K562 (cell line): ENCODE data around the gene GDF15. TPM values are rescaled to one million over a fixed set of nuclear protein-coding genes. Genes with fewer than 3 reads are reported as not detected.

ENCODE experiments used
- DMBX1 ChIP-seq: fragments of 250-450 bp; sonication (Bioruptor Pico); IDR thresholded peaks from 2 replicates; pipeline ENCODE4 v1.8.0; 2022; ENCODE audit warnings: inconsistent platforms, mild to moderate bottlenecking, moderate library complexity, borderline replicate concordance
- EP300 ChIP-seq: IDR thresholded peaks from 2 replicates; pipeline ENCODE4 v1.6.1; 2012; ENCODE audit warnings: low read length, improper control_type of control experiment
- HNRNPH1 ChIP-seq: fragments of 200-400 bp; formaldehyde crosslinking; optimal IDR thresholded peaks from 2 replicates; pipeline ENCODE3; 2017; ENCODE audit warnings: low read depth, mild to moderate bottlenecking, low read length, moderate library complexity
- KDM2B ChIP-seq: fragments of 250-450 bp; sonication (Bioruptor Pico); IDR thresholded peaks from 2 replicates; pipeline ENCODE4 v1.8.0; 2021; ENCODE audit warnings: mild to moderate bottlenecking, moderate library complexity
- KDM5B ChIP-seq: fragments of 200-600 bp; sonication (generic); IDR thresholded peaks from 2 replicates; pipeline ENCODE4 v1.6.1; 2012; ENCODE audit warnings: low read depth, mild to moderate bottlenecking, moderate library complexity, low read length, control low read depth, inconsistent platforms; ENCODE audit not compliant: insufficient replicate concordance
- LCOR ChIP-seq: sonication (generic); formaldehyde crosslinking; IDR thresholded peaks from 2 replicates; pipeline ENCODE4 v1.8.0; 2022; ENCODE audit warnings: mild to moderate bottlenecking, missing genetic modification reagents
- LEF1 ChIP-seq: fragments of 450-650 bp; IDR thresholded peaks from 2 replicates; pipeline ENCODE4 v1.6.1; 2016; ENCODE audit warnings: mild to moderate bottlenecking
- MLX ChIP-seq, 2 experiments: fragments of 450-650 bp in 1 of 2; sonication (generic) in 1 of 2; formaldehyde crosslinking; conservative IDR thresholded peaks; 2 replicates each; pipeline versions ENCODE4 v1.4.0 to v1.8.1; 2020 to 2022; ENCODE audit warnings: mild to moderate bottlenecking in 1 of 2, missing genetic modification reagents in 1 of 2
- POLR2A ChIP-seq: fragments of 450-650 bp; conservative IDR thresholded peaks from 2 replicates; pipeline ENCODE4 v1.6.1; 2016
- POLR2H ChIP-seq: IDR thresholded peaks from 2 replicates; pipeline ENCODE4 v1.6.1; 2016; ENCODE audit warnings: missing genetic modification characterization, low read depth, mild to moderate bottlenecking, control low read depth, missing compliant biosample characterization, moderate library complexity
- RCOR1 ChIP-seq, 2 experiments: IDR thresholded peaks; 2 replicates each; pipeline ENCODE4 v1.6.1; 2012; ENCODE audit warnings: low read depth in 2 of 2, low read length in 2 of 2, borderline replicate concordance in 1 of 2, improper control_type of control experiment in 1 of 2
- SUPT5H ChIP-seq: fragments of 450-650 bp; IDR thresholded peaks from 2 replicates; pipeline ENCODE4 v1.6.1; 2016
- ZFP30 ChIP-seq: fragments of 250-450 bp; sonication (Bioruptor Pico); IDR thresholded peaks from 2 replicates; pipeline ENCODE4 v1.8.0; 2022; ENCODE audit warnings: moderate library complexity, mild to moderate bottlenecking, inconsistent platforms, borderline replicate concordance
- ZNF354B ChIP-seq: fragments of 250-450 bp; sonication (Bioruptor Pico); IDR thresholded peaks from 2 replicates; pipeline ENCODE4 v1.4.0; 2020
- ZNF41 ChIP-seq: fragments of 250-450 bp; sonication (Bioruptor Pico); conservative IDR thresholded peaks from 2 replicates; pipeline ENCODE4 v1.4.0; 2020; ENCODE audit warnings: mild to moderate bottlenecking
- ZNF589 ChIP-seq: fragments of 200-800 bp; sonication (Bioruptor generic); IDR thresholded peaks from 2 replicates; pipeline ENCODE4 v1.6.1; 2016; ENCODE audit warnings: low read depth, missing genetic modification characterization, missing compliant biosample characterization
- polyA plus RNA-seq, 8 experiments: library from polyadenylated mRNA; depleted of rRNA in 4 of 8; stranded (reverse) in 5 of 8; unstranded in 3 of 8; fragments of >200 nt; fragmentation: Nextera tagmentation in 2 of 8; fragmentation: Illumina TruSeq in 1 of 8; extraction: Ambion mirVana in 2 of 8; extraction: Trizol in 1 of 8; gene quantifications; 2 replicates each; pipeline versions ENCODE4 v1.2.1 to v1.2.3, GENCODE V29; 2011 to 2014; ENCODE audit warnings: inconsistent platforms in 1 of 8, missing spikeins in 1 of 8
- total RNA-seq, 7 experiments: library from RNA; depleted of rRNA in 6 of 7; stranded (reverse); fragments of >200 nt in 6 of 7; fragmentation: Illumina TruSeq in 2 of 7; extraction: Trizol in 2 of 7; gene quantifications; 2 replicates each; pipeline versions ENCODE4 v1.2.1 to v1.2.3, GENCODE V29; 2011 to 2021; ENCODE audit warnings: low replicate concordance in 1 of 7
- TF ChIP-seq, protein P1 (sequence below): fragments of 250-450 bp; sonication (Bioruptor Pico); IDR thresholded peaks from 2 replicates; pipeline ENCODE4 v1.4.0; 2020; ENCODE audit warnings: mild to moderate bottlenecking, moderate library complexity
- TF ChIP-seq, protein P2 (sequence below), 2 experiments: fragments of 200-800 bp in 1 of 2; sonication (Bioruptor generic) in 1 of 2; sonication (generic) in 1 of 2; formaldehyde crosslinking in 1 of 2; IDR thresholded peaks in 1 of 2; conservative IDR thresholded peaks in 1 of 2; 2 replicates each; pipeline versions ENCODE4 v1.5.0 to v1.6.1; 2016 to 2020; ENCODE audit warnings: missing compliant biosample characterization in 1 of 2, missing genetic modification characterization in 1 of 2, missing genetic modification reagents in 1 of 2

Gene GDF15
- total and polyA plus RNA-seq, 9 of the 15 experiments (the other 6 are each of a cell fraction or from before 2014, with no cell fraction given), result 2.3 to 82.4 (median 12.5) TPM

DNA sequence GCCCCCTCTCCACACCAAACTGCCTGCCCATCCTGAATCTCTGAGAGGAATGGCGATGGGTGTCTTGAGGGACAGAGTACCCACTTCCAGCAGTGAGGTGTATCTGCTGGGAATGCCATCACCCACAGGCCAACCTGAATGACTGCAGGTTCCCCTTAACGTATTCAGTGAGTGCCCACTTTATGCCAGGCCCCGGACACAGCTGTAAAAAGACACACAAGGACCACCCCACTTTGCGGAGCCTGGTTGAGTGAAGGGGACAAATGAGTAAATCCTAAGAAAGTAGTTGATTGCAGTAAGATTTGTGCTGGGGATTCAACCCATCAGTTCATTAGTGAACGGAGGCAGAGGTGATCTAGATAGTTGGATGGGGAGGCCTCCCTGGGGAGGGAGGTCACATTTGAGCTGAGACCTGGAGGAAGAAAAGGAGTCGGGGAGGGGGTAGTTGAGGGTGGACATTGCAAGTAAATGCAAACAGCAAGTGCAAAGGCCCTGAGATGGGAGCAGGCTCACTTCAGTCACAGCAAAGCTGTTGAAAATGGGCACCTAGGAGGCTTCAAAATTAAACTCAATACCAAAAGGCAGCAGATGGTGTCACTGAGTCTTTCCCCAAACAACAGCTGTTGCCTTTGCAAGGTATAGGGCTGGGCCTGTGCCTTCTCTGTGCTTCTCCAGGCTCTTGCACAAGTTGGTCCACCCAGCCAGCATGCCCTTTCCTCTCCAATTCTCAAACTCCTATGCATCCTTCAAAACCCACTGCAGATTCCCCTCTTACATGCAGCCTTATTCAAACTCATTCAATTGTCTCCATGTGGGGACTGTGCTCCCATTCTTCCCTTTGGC, 4.3 kb downstream of the GDF15 start (continued):
- TF ChIP-seq, protein P1, sequence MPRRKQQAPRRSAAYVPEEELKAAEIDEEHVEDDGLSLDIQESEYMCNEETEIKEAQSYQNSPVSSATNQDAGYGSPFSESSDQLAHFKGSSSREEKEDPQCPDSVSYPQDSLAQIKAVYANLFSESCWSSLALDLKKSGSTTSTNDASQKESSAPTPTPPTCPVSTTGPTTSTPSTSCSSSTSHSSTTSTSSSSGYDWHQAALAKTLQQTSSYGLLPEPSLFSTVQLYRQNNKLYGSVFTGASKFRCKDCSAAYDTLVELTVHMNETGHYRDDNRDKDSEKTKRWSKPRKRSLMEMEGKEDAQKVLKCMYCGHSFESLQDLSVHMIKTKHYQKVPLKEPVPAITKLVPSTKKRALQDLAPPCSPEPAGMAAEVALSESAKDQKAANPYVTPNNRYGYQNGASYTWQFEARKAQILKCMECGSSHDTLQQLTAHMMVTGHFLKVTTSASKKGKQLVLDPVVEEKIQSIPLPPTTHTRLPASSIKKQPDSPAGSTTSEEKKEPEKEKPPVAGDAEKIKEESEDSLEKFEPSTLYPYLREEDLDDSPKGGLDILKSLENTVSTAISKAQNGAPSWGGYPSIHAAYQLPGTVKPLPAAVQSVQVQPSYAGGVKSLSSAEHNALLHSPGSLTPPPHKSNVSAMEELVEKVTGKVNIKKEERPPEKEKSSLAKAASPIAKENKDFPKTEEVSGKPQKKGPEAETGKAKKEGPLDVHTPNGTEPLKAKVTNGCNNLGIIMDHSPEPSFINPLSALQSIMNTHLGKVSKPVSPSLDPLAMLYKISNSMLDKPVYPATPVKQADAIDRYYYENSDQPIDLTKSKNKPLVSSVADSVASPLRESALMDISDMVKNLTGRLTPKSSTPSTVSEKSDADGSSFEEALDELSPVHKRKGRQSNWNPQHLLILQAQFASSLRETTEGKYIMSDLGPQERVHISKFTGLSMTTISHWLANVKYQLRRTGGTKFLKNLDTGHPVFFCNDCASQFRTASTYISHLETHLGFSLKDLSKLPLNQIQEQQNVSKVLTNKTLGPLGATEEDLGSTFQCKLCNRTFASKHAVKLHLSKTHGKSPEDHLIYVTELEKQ, result no peak
- TF ChIP-seq DMBX1 (peak; percentile 59; the same call in 1 of the 2 replicates), LEF1 (no peak), SUPT5H (peak; percentile 55), KDM2B (CRISPR knock-in tag) (no peak), POLR2H (tag) (peak; percentile 82), ZNF354B (CRISPR knock-in tag) (0 out of 2 replicates have a peak, but pooled peaks have one; percentile 34), LCOR (CRISPR knock-in tag) (no peak; the same call in 1 of the 2 replicates), EP300 (no peak), ZFP30 (CRISPR knock-in tag) (peak; percentile 72; the same call in 1 of the 2 replicates), ZNF589 (CRISPR knock-in tag) (0 out of 2 replicates have a peak, but pooled peaks have one; percentile 46), HNRNPH1 (no peak), POLR2A (peak; percentile 65), RCOR1 (IDR thresholded peaks at IDR 0.05; ENCODE audit: borderline replicate concordance in 1 of 2, low read depth in 2 of 2, low read length in 2 of 2) (no peak), ZNF41 (0 out of 2 replicates have a peak, but pooled peaks have one; percentile 34), MLX (CRISPR knock-in tag; conservative IDR thresholded peaks at IDR 0.05) (peak in 1 of 2 experiments; percentile 25; a peak in 2 of 4 replicates), KDM5B (peak; percentile 48)
- TF ChIP-seq, protein P2, sequence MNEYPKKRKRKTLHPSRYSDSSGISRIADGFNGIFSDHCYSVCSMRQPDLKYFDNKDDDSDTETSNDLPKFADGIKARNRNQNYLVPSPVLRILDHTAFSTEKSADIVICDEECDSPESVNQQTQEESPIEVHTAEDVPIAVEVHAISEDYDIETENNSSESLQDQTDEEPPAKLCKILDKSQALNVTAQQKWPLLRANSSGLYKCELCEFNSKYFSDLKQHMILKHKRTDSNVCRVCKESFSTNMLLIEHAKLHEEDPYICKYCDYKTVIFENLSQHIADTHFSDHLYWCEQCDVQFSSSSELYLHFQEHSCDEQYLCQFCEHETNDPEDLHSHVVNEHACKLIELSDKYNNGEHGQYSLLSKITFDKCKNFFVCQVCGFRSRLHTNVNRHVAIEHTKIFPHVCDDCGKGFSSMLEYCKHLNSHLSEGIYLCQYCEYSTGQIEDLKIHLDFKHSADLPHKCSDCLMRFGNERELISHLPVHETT (CRISPR knock-in tag; conservative IDR thresholded peaks at IDR 0.05 in 1 of 2, IDR thresholded peaks at IDR 0.05 in 1 of 2), result no peak
